Measurements from ENCODE around the gene HORMAD2.
"Not testable (repeated sequence)": the region's sequence is repeated elsewhere in the genome, so short reads cannot be mapped to it uniquely, and the experiment has no call there.

Gene HORMAD2

GRCh38 chr22:30195245-30196140 is 115.2 kb downstream of the HORMAD2 start:
- no peak for DNase-seq

DNA sequence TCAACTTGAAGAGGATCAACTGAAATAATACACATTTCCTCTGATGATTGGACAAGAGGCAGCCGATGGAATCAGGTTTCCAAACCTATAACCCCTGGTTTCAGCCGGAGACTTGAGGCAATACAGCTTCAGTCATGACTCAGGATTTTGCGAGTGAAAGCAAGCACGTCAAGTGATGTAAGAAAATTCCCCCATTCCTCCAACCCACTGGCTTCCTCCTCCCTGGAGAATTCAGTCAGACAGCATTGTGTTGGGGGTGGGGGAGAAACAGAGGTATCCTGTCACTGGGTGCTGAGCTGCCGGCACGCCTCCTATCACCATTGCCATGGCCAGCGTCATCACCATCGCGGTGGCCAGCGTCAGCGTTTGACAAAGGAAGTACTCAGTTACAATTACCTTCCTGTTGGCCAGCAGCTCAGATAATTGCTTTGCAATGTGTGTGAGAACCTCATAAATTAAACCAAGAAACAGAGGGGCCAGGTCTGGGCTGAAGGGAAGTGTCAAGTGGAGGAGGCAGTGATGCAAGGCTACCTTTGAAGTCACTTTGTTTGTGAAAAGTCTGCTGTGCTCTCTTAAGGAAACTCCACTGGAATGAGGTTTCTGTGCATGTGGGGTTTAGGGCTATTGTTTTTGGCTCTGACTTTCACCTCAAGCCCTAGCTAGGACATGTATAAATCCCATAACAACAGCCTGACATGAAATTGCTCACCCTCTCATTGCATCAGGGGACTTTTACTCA is 116.0 kb downstream of the HORMAD2 start:
- DNase-seq: peak; percentile 86

DNA sequence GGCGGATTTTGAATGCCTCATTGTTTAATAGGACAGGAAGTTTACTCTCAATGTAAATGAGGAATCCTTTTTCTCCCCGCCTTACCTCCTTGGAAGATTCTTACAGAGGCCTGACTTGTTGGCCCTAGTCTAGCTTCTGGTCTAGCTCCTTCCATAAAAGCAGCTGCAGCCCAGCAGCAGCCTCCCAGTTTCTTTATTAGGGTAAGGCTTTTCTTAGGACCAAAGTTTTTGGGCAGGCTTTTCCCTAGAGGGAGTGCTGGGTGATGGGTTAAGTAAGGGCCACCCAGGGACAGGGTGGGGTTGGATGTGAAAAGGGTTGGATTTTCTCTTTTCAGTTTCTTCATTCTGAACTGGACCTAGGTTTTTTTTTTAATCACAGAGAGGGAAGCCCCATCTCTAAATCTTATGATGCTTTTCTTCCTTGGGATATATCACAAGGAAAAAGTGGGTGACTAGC is 116.6 kb downstream of the HORMAD2 start:
- no peak for DNase-seq

DNA sequence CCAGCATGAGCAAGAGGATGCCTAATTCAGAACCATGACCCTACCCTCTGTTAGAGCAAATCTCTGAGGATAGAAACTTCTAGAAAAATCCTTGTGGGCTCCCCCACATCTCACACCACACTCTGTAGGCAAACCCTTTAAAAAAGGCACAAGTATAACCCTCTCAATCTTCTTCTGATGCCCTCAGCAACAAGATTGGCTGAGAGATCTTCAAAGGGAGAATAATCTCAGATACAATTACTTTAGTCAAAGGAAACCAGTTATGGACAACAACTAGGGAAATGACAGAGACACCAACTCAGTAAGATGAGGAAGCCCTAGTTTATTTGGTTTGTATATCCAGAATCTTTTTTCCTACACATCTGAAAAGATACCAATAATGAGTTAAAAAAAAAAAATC is 117.1 kb downstream of the HORMAD2 start:
- DNase-seq: no peak

DNA sequence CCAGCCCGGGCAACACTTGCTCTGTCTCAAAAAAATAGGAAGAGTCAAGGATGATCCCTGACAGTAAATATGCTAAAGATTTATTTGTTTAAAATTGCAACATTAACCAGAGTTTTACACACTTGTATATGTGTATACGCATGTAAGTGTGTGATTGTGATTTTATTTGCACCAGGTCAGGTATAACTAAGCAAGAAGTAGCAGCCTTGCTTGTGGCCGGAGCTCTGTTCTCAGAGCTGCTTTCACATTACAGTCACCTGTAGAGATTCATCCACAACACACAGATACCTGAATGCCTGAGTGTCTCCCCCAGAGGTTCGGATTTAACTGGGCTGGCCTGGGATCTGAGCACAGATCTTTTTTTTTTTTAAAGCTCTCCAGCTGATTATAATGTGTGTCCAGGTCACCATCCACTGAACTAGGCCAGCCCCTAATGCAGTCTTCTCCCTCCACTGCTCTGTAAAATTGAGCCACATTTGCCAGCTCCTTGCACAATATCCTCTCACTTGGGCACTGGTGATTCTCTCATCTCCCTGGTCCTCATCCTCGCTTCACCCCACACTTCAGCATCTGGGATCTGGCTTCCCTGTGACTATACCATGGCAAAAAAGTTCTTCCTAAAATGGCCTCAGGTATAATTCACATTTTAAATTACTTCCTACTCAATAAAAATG is 118.0 kb downstream of the HORMAD2 start:
- no peak for DNase-seq

DNA sequence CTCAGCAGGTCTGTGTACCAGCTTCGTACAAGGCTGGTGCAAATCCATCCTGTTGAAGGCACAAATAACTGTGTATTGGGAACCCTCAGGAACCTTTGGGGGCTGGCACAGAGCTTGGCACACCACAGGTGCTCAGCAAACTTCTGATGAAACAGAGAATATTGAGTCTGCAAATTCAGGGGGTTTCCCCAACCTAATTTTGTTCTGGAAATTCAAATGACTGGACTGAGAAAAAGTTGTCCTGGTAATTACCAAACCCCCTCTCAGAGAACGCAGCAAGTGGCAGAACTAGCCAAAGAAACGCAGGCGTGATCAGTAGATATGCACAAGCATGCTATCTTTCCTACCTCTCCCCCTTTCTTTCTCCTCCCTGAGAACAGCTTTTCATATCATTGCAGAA is 118.7 kb downstream of the HORMAD2 start:
- DNase-seq: no peak

GRCh38 chr22:30200905-30201304 is 120.6 kb downstream of the HORMAD2 start:
- not testable (repeated sequence) for DNase-seq

DNA sequence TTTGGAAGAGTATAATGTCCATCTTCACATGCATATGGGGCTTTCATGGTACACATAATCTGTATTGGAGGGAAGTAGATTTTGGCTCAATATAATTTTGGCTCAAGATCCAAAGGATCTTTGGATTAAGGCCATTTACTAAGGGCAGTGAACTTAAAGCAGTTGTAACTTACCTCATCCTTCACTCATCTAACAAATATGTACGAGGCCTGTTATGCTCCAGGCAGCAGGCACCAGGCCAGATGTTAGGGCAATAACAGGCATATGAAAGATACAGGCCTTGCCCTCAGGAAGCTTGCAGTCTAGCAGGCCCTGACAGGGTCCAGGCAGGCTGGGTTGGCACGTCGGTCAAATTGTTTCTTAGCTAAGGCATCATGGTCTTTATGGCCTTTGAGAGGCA is 121.7 kb downstream of the HORMAD2 start:
- DNase-seq: no peak

GRCh38 chr22:30202531-30203006 is 122.3 kb downstream of the HORMAD2 start:
- DNase-seq: no peak

GRCh38 chr22:30204015-30204741 is 123.9 kb downstream of the HORMAD2 start:
- DNase-seq: no peak

- peak; percentile 13 for DNase-seq
These were observed 124.5 kb downstream of the HORMAD2 start for GRCh38 chr22:30204742-30205111.

- peak; percentile 12 for DNase-seq
These were observed 125.2 kb downstream of the HORMAD2 start for GRCh38 chr22:30205281-30206115.

- no peak for DNase-seq
These were observed 126.7 kb downstream of the HORMAD2 start for GRCh38 chr22:30206944-30207343.

DNA sequence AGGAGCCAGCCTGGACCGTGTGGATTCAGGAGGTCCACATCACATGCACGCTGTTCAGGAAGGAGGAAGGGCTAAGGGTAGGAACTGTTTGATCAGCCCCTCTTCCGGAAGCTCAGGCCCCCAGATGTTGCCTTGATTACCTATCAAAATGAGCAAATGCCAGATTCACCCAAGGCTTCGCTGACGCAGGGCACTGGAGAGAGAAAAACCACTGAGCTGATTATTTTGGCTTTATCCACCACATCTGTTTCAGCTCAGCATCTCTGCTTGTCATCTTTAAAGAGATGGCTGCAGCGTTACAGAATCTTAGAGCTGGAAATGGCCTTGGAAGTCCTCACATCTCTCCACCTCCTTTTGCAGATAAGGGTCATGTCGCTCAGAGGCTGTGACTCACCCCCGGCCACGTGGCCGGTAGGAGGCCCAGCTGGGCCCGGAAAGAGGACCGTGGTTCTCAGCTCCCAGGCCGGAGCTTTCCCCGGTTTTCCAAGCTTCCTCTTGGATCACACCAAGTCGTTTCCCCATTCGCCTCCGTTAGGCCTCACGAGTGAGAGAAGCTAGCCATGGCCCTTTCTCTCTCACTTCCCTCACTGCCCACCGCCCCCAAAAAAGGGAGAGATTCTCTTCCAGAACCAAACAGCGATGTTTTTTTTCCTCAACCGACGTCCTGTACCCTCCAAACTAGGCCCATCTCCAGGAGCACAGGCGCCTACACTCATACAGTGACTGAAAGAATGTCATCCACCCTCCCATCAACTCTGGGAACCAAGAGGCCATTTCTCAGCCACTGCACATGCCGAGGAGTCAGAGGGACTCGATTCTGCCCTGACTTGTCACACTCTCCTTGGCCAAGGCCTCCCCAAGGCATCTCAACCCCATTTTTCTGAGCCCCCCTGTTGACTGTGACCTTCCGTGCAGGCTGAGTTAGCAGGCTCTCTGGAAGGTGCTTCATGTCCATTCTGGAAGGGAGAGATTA is 128.7 kb downstream of the HORMAD2 start:
- DNase-seq: no peak

DNA sequence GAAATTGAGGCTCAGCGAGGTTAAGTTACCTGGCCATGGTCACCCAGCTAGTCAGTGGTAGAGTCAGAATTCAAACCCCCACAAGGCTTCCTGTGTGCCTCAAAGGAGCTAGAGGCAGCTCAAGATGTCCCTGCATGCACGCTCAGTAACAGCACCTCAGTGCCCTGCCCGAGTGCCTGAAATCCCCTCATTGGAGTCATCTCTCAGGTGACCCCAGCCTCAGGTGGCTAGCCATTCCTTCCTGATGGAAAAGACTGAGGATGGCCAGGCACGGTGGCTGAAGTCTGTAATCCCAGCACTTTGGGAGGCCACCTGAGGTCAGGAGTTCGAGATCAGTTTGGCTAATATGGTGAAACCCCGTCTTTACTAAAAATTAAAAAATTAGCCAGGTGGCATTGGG is 129.4 kb downstream of the HORMAD2 start:
- DNase-seq: no peak

DNA sequence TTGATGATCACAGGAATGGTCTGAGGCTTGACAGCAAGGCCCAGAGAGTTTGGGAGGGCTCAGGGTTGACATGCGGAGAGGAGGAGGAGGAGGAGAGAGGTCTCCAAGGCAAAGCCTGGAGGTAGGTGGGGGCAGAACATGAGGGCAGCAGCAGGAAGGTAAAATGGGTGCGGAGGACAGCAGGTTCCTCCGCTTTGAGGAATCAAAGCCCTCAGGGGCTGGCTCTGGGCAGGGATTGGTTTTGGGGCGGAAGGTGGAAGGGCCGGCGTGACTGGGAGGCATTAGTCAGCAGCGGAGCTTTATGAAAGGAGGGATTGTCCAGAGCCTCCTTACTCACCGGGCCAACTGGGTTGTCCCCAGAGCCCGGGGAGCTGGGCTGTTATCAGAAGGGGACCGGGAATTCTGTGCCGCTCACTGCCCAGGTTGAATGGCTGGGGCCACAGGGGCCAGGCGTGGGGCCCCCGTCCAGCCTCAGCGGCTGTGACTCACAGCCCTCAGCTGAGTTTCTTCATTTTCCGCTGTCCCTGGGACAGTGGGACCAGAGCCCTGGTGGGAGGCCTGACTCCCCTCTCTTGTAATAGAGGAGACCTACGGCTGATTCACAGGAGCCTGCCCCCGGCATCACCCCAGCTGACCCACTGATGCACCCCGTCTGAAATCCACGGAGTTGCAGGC is 130.1 kb downstream of the HORMAD2 start:
- no peak for DNase-seq

- DNase-seq: no peak
These were observed 131.0 kb downstream of the HORMAD2 start for GRCh38 chr22:30211124-30211820.

DNA sequence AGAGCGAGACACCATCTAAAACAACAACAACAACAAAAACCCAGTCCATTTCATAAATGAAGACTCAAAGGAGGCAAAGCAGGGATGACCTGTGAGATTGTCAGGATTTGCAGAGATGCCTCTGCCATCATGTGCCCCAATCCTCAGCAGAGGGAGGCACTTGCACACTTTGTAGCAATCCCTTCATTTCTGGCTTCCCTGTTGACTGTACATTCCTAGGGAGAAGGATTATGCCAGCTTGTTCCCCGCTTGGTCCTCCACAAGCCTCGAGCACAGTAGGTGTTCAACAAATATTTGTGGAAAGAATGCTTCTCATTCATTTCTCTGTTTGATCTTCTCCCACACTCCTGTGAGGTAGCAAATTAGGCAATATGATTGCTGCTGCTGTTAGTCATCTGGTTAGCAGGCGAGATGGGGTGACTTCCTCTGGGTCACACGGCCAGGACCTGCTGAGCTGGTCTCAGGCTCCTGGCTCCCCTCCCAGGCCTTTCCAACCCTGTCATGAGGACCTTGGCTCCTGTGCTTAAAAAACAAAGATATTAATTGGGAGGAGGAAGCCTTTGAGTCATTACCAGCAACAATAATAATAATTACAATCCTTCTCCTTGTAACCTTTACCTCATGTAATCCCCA is 132.2 kb downstream of the HORMAD2 start:
- DNase-seq: no peak

DNA sequence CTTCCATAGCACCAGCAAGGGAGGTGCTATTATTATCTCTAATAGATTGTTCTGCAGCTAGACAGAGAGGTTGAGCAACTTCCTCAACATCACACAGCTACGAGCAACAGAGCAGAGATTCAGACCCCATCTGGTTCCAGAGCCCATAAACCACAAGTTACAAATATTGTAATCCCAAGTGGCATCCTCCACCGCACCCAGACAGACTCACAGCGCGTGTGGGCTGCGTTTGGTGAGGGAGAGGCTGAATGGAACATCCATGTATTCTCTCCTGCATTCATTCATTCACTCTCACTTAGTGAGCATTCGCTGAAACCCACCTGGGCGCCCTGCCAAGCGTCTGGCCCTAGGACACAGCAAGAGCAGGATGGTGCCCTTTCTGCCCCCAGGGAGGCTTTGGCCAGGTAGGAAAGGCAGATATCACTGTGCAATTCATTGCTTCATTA is 132.8 kb downstream of the HORMAD2 start:
- no peak for DNase-seq
